HEK293 (cell line): Measurements from ENCODE around the gene CDRT15L2.
"Not testable (repeated sequence)": the region's sequence is repeated elsewhere in the genome, so short reads cannot be mapped to it uniquely, and the experiment has no call there.

Experiments used
- CTCF ChIA-PET: fragments of 350-600 bp; formaldehyde crosslinking; extraction: SDS; loops from one replicate; lab custom pipeline; 2021; ENCODE audit warnings: antibody characterized with exemption; lab: Yijun Ruan, JAX
- POLR2A ChIA-PET: fragments of 300-600 bp; formaldehyde crosslinking; extraction: SDS; loops from one replicate; lab custom pipeline; 2020; ENCODE audit warnings: antibody characterized with exemption, inconsistent platforms; lab: Yijun Ruan, JAX
- H3K27ac ChIP-seq: fragments of 200-500 bp; sonication (Bioruptor generic); 2 replicates; pipeline ENCODE4 v1.5.1; 2014; ENCODE audit warnings: low read depth, low read length, control low read depth, inconsistent platforms; ENCODE audit errors: extremely low read depth
- H3K36me3 ChIP-seq, 2 experiments: fragments of 200-500 bp in 1 of 2; sonication (Bioruptor generic) in 1 of 2; 1 replicate in 1 of 2; 2 replicates in 1 of 2; pipeline ENCODE4 v1.5.1; 2014 to 2017; ENCODE audit warnings: inconsistent platforms in 2 of 2, low read length in 2 of 2; ENCODE audit not compliant: control insufficient read depth in 2 of 2, insufficient read depth in 1 of 2
- H3K4me1 ChIP-seq: fragments of 200-500 bp; sonication (Bioruptor generic); 2 replicates; pipeline ENCODE4 v1.5.1; 2014; ENCODE audit warnings: mild to moderate bottlenecking, low read length, inconsistent platforms; ENCODE audit not compliant: control insufficient read depth, insufficient read depth
- H3K4me3 ChIP-seq: 2 replicates; pipeline ENCODE4 v1.5.1; 2011; ENCODE audit warnings: low read depth, mild to moderate bottlenecking, control low read depth, low read length, moderate library complexity
- H3K9me3 ChIP-seq: fragments of 200-500 bp; sonication (Bioruptor generic); 2 replicates; pipeline ENCODE4 v1.5.1; 2014; ENCODE audit warnings: low read depth, low read length, inconsistent platforms; ENCODE audit not compliant: control insufficient read depth, insufficient read depth
- HOXC10 ChIP-seq: sonication (generic); formaldehyde crosslinking; IDR thresholded peaks from 2 replicates; pipeline ENCODE4 v1.8.1; 2023; ENCODE audit warnings: mild to moderate bottlenecking, missing genetic modification reagents
- KLF1 ChIP-seq: fragments of 450-650 bp; formaldehyde crosslinking; IDR thresholded peaks from 2 replicates; pipeline ENCODE4 v1.5.1; 2016; ENCODE audit warnings: missing biosample characterization, missing genetic modification characterization
- YY1 ChIP-seq: fragments of 450-650 bp; formaldehyde crosslinking; IDR thresholded peaks from 2 replicates; pipeline ENCODE4 v1.5.1; 2018; ENCODE audit warnings: missing biosample characterization, missing genetic modification characterization
- YY2 ChIP-seq: fragments of 450-650 bp; formaldehyde crosslinking; IDR thresholded peaks from 2 replicates; pipeline ENCODE4 v1.5.1; 2016; ENCODE audit warnings: missing biosample characterization, missing genetic modification characterization
- ZNF16 ChIP-seq: fragments of 450-650 bp; formaldehyde crosslinking; IDR thresholded peaks from 2 replicates; pipeline ENCODE4 v1.5.1; 2016; ENCODE audit warnings: low read depth, missing biosample characterization, missing genetic modification characterization
- ZNF248 ChIP-seq: fragments of 450-650 bp; formaldehyde crosslinking; IDR thresholded peaks from 2 replicates; pipeline ENCODE4 v1.5.1; 2017; ENCODE audit warnings: missing biosample characterization, missing genetic modification characterization
- ZNF449 ChIP-seq: fragments of 450-650 bp; formaldehyde crosslinking; IDR thresholded peaks from 2 replicates; pipeline ENCODE4 v1.5.1; 2017; ENCODE audit warnings: missing biosample characterization, mild to moderate bottlenecking, missing genetic modification characterization, moderate library complexity
- ZNF473 ChIP-seq: fragments of 450-650 bp; formaldehyde crosslinking; IDR thresholded peaks from 2 replicates; pipeline ENCODE4 v1.5.1; 2017; ENCODE audit warnings: missing biosample characterization, missing genetic modification characterization
- ZNF501 ChIP-seq: fragments of 450-650 bp; formaldehyde crosslinking; IDR thresholded peaks from 2 replicates; pipeline ENCODE4 v1.5.1; 2016; ENCODE audit warnings: missing biosample characterization, missing genetic modification characterization
- ZNF518A ChIP-seq: fragments of 450-650 bp; formaldehyde crosslinking; conservative IDR thresholded peaks from 2 replicates; pipeline ENCODE4 v1.5.1; 2016; ENCODE audit warnings: low read depth, missing biosample characterization, missing genetic modification characterization
- ZNF529 ChIP-seq: fragments of 450-650 bp; formaldehyde crosslinking; IDR thresholded peaks from 2 replicates; pipeline ENCODE4 v1.5.1; 2017; ENCODE audit warnings: missing genetic modification characterization, missing biosample characterization; ENCODE audit not compliant: insufficient replicate concordance
- ZNF660 ChIP-seq: fragments of 450-650 bp; IDR thresholded peaks from 2 replicates; pipeline ENCODE4 v1.5.1; 2018; ENCODE audit warnings: missing biosample characterization, mild to moderate bottlenecking, missing genetic modification characterization
- ZNF792 ChIP-seq: fragments of 450-650 bp; formaldehyde crosslinking; IDR thresholded peaks from 2 replicates; pipeline ENCODE4 v1.5.1; 2016; ENCODE audit warnings: missing biosample characterization, missing genetic modification characterization
- ZSCAN23 ChIP-seq: fragments of 450-650 bp; formaldehyde crosslinking; IDR thresholded peaks from 2 replicates; pipeline ENCODE4 v1.5.1; 2016; ENCODE audit warnings: missing biosample characterization, missing genetic modification characterization

The CDRT15L2 gene

GRCh38 chr17:20613248-20613647, 33.7 kb downstream of the CDRT15L2 start (continued):
- TF ChIP-seq ZNF518A (tag by site-specific recombination) (no peak), KLF1 (tag by site-specific recombination) (no peak)

DNA sequence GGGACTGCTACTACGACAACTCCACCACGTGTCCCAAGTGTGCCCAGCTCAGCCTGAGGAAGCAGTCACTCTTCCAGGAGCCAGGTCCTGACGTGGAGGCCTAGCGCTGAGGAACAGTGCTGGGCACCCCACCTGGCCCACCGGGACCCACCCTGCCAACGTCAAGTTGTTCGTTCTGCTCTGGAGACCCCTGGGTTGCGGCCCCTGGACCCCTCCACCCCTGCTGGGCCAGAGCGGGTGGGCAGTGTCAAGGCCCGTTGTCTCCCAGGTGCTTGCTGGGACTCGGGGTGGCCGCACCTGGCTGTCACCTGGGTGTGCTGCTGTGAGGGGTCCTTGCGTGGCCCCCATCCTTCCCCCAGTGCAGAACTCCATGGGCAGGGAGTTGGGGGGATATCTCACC, 34.4 kb downstream of the CDRT15L2 start:
- Histone ChIP-seq H3K4me3 (no peak overlapping the region), H3K4me1 (no peaks in the 10 kb centered on the region)
- POLR2A ChIA-PET: no interaction called here
- CTCF ChIA-PET: no interaction called here
- TF ChIP-seq ZSCAN23 (tag by site-specific recombination): no peak
- no peak for TF ChIP-seq ZNF529 (tag by site-specific recombination)
- TF ChIP-seq HOXC10 (CRISPR knock-in tag): no peak
- no peak for TF ChIP-seq ZNF473
- TF ChIP-seq YY1 (tag by site-specific recombination): no peak
- no peak for TF ChIP-seq ZNF792 (tag by site-specific recombination)
- no peak for TF ChIP-seq YY2
- TF ChIP-seq ZNF16 (tag by site-specific recombination): no peak
- TF ChIP-seq ZNF501 (tag by site-specific recombination): no peak
- no peak for TF ChIP-seq ZNF660 (tag by site-specific recombination)
- TF ChIP-seq ZNF248 (tag by site-specific recombination): no peak
- no peak for TF ChIP-seq ZNF449 (tag by site-specific recombination)
- TF ChIP-seq, all 188 proteins: peak for 0
- H3K36me3 ChIP-seq: no peaks in the 10 kb centered on the region
- H3K27ac ChIP-seq: no peak overlapping the region
- H3K9me3 ChIP-seq: no peaks in the 10 kb centered on the region

DNA sequence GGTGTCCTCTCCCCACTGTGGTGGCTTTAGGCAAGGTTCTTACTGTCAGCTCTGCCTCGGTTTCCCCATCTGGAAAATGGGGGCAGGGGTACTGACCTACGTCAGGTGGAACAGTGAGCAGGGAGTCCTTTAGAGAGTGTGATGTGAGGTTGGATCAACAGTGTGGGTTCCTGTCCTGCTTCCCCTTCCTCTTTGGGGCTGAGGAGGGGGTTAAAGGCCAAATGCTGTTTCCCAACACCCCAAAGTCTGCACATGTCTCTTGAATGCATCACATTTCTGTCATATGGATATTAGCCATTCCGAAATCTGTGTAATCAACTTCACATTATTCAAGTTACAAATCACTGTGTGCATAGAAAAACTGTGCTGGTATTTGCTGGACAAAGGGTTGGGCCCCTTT, 35.9 kb downstream of the CDRT15L2 start:
- H3K27ac ChIP-seq, H3K9me3 ChIP-seq, H3K4me3 ChIP-seq, H3K4me1 ChIP-seq, POLR2A ChIA-PET, H3K36me3 ChIP-seq: not testable (repeated sequence)
- CTCF ChIA-PET: interaction anchor here (1.2 kb wide), 1 partner anchor 495 kb away, joined by 3 read pairs; no protein-coding TSS in a partner anchor
